HG02973 (cell line): Measurements from ENCODE around the gene TSPAN17.

Experiments used
- ATAC-seq: cut with Tn5 transposase; IDR thresholded peaks from one replicate; pipeline ENCODE4 v1.9.1; 2021; ENCODE audit warnings: moderate library complexity; ENCODE audit not compliant: unreplicated experiment

TSPAN17 gene

DNA sequence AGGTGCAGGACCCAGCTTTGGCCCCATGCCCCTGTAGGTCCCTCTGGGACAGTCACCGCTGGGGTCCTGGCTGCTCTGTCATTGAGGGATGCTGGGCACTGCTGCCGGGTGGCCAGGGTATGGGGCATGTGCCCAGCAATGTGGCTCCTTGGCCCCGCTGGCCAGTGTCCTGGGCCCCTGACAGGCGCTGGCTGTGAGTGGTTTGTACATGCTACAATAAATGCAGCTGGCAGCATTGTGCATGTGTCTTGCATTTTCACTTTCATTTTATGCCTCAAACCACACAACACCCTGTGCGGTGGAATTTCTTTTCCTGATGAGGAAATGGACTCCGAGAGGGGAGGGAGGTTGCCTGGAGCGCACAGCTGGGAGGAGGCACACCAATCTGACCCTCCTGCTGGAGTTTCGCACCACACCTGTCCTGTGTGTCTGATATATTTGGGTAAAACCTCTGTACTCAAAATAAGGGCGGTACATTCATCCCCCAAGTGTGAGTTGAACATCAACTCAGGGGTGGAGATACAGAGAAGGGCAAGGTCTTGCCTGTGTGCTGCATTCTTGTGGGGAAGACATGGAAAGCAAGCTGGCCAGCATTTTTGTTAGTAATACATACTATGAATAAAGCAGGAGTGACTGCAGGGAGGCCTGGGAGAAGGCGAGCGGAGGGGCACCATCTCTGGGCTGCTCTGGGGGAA is 11.7 kb downstream of the TSPAN17 start:
- no peak for ATAC-seq

DNA sequence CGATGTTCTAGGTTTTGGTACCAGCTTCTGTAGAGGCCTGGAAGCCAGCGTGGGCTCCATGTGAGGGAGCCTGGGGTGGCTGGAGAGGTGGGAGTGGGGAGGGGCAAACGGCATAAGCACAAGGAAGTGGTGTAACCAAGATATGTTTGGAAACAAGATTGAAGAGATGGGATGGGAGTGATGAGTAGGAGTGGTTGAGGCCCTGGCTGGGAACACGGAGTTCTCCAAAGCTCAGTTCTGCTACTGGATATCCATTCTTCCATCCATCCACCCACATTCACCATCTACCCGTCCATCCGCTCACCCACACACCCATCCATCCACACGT is 12.2 kb downstream of the TSPAN17 start:
- ATAC-seq: no peak

DNA sequence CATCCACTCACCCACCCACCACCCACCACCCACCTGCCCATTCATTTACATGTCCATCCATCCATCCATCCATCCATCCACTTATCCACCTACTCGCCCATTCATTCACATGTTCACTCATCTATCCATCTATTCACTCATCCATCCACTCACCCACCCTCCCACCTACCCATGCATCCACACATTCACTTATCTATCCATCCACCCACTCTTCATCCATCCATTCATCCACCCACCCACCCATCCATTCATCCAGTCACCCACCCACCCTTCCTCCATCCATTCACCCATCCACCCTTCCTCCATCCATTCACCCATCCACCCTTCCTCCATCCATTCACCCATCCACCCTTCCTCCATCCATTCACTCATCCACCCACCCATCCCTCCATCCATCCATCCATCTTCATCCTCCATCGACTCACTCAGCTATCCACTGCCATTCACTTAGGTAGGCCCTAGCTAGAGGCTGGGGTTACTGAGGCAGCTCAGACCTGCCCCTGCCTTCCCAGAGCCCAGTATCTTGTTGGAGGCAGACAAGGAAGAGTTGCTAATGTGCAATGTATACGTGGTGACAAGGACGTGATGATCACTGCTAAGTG is 12.7 kb downstream of the TSPAN17 start:
- ATAC-seq: no peak

DNA sequence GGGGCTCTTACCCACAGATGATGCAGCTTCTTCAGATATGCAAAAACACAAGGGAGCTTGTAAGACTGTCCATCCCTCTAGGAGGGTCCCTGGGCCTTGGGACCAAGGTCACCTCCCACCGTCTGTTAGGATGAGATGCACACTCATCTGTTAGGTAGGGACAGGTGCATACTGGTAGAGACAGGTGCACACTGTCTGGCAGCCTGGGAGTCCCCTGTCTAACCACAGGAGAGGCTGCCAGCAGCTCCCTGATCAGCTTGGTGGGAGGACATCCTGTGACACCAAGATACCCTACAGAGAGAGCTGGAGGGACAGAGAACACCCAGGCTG is 13.2 kb downstream of the TSPAN17 start:
- ATAC-seq: peak; percentile 15

DNA sequence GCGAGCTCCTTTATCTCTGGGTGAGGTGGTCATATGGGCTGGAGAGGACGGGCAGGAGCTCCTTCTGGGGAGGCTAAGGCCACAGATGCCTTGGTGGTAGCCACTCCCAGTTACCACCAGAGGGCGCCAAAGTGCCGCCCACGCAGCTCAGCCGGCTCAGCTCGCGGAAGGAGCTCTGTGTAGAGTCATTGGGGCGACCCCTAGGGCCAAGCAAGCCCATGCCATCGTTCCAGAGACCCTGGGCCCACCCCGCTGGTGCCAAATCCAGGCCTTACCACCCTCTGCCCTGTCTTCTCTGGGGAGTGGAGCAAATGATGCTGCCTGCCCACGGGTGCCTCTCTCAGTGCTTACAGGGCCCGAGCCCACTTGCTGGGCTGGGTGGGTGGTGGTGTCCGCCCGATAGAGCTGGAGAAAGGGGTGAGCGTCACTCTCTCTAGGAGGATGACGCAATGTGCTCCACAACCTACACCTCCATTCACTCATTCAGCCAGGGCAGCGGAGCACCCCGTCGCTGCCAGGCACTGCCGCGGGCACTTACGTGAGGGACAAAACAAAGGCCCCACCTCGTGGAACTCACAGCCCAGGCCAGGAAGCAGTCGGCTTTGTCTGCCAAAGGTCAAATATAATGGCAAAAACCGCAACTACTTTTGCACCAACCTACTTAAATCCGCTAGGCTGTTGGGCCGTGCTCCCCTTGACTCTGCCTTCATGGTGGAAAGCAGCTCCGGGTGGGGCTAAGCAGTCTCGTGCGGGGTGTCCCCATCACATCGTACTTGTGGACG is 13.8 kb downstream of the TSPAN17 start:
- peak; percentile 67 for ATAC-seq

DNA sequence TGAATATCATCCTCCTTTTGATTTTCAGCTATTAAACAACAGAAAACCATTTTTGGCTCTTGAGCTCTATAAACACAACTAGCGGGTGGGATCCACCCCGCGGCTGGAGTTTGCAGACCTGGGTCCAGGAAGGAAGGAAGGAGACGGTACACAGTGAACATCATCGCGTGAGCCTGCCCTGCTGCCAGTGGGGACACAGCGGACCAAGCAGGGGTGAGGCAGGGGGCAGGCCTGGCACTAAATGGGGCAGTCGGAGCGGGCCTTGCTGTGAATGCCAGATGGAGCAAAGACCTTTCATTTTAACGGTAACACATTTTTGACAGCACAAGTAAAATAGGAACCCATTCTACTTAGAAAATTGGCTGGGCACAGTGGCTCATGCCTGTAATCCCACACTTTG is 14.4 kb downstream of the TSPAN17 start:
- ATAC-seq: no peak

DNA sequence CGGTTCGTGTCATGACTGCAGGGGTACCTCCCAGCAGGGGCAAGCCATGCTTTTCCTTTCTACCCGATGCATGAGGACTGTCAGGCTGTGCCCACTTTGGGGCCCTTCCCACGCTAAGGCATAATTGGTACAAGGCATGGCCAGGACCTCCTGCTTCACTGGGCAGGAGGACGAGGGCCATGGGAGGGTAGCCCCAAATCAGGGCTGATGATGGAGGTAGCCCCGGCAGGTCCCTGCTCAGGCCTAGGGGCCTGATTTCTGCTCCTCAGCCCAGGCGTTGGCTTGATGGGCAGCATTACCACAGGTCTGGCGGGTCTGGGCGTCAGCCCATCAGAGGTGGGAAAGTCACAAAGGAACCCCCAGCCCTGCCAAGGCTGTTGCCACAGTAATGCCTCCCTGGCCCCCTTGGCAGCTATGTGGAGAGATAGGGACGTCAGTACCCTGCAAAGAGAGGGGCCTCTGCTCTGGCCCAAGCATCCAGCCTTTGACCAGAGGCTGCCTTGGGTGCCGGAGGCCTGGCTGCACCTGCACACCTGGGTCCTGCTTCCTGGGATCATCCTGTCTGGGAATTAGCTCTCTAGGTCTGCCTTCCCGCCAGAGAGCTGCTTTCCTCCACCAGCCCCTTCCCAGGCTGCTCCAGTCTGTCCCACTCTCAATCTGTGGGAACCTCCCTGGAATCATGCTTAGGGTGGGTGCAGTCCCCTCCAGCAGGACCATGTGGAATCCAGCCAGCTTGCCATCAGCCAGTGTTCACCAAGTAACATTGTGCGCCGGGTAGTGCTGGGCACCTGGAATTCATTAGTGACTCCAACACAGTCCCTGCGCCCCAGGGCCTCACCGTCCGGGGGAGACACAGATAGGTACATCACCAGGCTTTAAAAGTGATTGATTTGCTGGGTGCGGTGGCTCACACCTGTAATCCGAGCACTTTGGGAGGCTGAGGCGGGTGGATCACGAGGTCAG is 15.4 kb downstream of the TSPAN17 start:
- no peak for ATAC-seq

DNA sequence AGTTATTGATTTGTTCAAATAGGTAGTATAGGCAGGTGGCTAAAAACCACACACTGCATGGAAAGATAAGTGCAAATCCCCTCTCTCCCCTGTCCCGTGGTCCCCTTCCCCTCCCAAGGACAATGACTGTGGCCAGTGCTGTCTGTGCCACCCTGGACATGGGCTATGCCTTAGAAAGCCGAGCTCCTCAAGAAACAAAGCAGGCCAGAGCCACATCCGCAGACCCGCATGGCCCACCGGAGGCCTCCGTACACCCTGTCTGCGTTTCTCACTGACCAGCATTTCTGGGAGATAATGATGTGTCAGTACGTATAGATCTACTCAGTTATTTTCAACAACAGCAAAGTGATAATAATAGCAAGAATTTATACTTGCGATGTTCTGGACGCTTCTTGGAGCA is 16.3 kb downstream of the TSPAN17 start:
- ATAC-seq: no peak

DNA sequence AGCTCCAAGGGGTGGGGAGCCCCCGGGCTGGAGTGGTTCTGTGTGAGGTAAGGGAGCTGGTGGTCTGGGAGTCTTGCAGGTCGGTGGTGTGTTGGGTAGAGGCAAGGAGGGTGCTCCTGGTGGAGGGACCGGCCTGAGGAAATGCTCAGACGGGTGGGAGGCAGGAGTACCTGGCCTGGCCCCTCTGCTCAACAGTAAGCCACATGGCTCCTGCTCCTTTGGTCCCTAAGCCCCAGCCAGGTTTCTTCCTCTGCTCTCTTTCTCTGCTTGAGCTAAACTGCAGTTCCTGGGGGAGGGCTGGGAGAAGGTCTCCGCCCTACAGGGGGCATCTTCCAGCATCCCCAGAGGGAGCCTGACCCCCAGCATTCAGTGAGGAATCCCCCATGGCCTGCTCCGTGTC is 17.2 kb downstream of the TSPAN17 start:
- ATAC-seq: no peak

DNA sequence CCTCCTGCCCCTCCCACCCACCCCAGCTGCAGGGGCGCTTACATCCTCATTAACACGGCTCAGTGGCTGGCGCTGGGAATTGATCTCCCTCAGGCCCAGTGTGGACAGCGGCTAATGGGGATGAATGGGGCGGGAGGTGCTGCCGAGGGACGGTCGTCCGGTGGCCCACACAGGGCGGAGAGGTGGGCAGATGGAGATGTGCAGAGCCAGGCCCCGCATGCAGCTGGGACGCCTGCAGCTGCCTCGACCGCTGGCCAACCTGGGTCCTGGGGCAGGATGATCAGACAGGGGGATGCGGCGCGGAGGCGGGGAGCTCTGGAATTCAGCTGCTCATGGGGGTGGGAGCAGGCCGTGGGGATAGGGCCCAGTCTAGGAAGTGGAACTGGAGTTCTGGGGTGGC is 17.6 kb downstream of the TSPAN17 start:
- ATAC-seq: no peak

DNA sequence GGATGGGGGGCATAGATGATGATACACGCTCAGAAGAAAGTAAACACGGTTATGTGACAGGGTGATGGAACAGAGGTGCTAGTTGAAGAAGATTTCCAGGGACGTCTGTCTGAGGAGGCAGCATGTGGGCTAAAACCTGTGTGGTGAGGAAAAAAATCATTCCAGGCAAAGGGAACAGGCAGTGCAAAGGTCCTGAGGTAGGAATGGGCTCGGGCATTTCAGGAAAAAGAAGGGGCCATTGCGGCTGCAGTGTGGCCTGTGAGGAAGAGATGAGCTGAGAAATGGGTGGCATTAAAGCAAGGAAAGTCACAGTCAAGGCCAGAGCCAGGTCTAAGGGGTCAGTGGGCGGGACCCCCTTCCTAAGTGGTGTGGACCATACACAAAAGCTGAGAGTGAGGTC is 18.2 kb downstream of the TSPAN17 start:
- ATAC-seq: no peak

DNA sequence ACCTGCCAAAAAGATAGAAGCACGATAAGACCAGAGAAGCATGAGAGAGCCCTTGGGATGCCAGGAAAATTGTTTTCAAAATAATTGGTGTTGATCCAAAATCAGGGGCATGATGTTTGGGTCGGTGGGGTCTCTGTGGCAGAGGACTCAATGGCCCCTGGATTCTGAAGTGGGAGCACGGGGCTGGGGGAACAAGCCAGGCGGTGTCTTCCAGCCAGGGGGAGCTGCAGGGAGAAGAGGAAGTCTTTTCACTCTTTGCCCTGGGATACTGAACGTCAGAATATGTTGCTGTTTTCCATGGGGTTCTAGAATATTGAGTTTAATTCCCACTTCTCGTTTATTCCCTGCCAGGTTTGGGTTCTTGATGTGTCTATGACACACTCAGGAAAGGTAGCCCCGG is 20.4 kb downstream of the TSPAN17 start:
- ATAC-seq: no peak

DNA sequence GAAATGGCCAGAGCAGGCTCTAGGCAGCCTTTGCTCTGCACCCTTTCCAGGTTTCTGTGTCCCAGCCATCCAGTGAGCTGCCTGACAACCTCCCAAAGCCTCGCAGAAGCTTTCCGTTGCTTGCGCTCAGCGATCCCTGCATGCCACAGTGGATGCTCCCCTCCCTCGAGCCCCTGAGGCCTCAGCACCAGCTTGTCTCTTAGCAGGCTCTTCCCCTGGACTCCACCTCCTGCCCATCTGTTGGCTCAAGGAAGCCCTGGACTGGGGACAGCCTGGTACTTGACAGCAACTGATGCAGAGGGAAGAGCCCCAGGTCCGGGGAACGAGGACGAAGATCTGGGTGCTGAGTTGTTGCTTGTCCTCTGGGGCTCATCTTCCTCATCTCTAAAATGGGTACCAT is 23.2 kb downstream of the TSPAN17 start:
- ATAC-seq: no peak

DNA sequence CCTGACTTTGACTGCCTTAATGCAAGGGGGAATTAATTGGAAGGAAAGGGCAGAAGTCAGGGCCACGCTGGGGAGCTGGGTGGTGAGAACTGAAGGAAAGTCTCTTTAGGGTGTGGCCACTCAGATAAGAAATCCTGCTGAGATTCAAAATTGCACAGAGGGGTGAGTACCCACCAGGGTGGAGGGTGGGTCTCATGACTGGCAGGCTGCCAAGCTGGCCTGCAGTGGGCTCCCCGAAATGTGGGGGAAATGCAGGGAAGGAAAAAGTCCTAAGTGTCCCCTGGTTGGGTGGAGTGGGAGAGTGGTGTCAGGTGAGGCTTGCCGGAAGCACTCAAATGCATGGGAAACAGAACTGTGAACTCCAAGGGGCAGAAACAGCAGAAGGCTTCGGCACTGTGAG is 24.1 kb downstream of the TSPAN17 start:
- ATAC-seq: no peak

DNA sequence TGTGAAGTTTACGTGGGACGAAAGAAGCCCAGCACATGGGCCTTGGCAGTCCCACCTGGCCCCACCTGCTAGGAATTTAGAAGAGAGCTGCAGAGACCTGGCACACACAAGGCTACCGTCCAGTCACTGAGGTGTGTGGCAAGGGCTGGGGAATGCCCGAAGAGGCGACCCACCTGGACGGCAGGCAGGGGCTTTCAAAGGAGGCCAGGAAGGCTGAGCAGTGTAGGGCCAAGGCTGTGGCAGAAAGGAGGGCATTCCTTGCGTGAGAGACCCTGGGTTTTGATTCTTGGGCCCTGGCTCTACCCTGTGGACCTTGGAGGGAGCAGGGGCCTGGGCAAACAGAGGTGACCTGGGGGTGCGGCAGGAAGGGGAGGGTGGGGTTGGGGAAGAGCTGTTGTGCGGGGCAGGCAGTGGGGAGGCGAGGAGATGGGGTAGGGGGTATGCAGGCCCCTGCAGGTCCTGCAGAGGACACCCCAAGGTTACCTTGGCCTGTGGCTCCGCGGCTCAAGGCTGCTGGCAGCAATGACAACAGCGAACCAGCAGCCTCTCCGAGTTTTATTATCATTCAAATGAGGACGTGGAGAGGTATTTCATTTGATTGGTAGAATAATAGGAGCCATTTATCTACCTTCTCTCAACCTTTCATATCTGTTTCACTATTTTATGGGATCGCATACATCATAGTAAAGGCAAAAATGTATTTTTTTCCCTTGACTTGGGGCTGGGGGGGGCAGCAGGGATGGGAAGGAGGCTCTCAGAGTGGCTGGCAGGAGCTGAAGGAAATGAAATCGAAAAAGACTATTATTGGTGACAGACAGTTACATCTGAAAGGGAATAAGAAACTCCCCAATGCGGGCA is 24.8 kb downstream of the TSPAN17 start:
- ATAC-seq: no peak

DNA sequence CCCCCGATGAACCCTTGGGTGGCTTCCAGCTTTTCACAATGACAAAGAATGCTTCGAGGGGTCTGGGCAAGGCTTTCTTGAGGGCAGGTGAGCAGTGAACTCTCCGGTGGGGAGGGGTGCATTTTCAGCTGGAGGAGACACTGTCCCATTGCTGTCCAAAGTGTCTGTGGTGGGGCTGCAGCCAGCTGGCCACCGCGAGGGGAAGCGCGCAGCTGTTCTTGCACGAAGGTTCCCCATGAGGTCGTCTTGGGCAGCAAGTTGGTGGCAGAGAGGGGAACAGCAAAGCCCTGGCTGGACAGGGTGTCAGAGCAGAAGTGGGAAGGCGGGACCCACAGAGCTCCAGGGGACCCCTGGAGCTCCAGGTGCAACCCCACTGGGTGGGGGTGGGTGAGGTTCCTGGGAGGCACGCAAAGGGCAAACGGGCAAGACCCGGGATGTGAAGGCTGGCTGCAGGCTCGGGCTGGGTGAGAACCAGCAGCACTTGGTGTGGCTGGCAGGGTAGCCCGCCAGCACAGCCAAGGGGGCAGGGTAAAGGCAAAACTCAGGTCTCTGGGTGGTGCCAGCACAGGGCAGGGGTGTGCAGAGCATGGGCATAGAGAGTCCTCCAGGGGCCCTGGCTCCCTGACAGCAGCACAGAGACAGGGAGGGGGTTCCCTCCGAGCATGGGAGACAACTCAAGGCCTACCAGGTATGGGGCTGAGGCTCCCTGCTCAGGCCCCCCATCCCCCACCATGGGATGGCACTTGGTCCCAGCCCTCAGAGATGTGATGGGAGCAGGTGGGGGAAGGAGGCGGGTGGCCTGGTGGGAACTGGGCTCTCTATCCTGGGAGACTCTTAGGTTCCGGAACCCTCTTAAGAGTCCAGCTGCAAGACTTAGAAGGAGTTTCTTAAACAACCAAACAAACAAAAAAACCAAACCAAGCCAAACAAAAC is 26.6 kb downstream of the TSPAN17 start:
- ATAC-seq: no peak

DNA sequence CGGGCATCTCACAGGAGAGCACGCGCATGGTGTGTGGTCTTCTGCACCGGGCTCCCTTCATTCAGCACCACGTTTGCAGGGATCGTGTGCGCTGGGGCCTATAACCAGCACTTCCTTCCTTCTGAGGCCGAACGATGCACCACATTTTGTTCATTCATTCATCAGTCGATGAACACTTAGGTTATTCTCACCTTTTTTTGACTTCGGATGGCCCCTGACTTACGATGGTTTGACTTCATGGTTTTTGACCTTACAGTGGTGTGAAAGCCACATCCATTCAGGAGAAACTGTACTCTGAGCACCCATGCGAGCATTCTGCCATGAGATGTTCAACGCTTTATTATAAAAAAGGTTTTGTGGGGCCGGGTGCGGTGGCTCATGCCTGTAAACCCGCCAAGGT is 27.5 kb downstream of the TSPAN17 start:
- ATAC-seq: no peak

DNA sequence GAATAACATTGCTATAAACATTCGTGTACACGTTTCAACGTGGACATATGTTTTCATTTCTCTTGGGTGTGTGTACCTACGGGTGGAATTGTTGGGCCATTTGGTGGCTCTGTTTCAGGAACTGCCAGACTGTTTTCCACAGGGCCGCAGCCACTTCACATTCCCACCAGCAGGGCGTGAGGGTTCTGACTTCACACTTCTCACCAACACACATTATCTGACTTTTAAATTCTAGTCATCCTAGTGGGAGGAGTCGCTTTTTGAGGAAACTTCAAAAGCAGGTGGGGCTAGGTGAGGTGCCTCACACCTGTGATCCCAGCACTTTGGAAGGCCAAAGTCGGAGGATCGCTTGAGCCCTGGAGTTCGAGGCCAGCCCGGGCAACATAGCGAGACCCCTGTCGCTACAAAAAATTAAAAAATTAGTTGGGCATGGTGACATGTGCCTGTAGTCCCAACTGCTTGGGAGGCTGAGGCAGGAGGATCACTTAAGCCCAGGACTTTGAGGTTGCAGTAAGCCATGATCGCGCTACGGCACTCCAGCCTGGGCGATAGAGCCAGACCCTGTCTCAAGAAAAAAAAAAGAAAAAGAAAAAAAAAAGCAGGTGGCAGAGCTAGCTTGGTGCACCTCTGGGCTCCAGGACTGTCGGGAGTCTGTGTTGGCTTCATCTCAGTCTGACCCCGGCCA is 28.5 kb downstream of the TSPAN17 start:
- ATAC-seq: no peak

DNA sequence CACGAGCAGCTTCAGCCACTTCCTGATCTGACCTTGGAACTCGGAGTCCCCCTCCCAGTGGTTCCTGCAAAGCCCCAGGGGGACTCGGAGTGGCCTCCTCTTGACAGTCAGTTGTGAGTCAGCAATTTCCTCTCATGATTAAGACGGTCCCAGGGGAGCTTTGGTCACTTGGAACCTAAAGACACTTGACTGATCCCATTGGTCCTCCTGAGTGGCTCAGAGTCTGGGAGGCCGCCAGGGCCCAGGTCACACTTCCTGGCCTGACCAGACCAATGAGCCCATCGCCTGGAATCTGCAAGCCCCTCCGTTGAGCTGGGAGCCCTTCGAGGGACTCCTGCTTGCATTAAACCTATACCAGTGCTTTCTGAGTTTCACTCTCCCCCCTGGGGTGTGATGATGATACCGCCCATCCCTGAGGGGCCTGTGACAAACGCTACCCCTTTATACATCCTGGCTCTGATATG is 29.1 kb downstream of the TSPAN17 start:
- peak; percentile 57 for ATAC-seq
